Endodermal cell (in vitro differentiated cells): ENCODE data around the gene ZBTB17. TPM values are rescaled to one million over a fixed set of nuclear protein-coding genes. Genes with fewer than 3 reads are reported as not detected.

ENCODE experiments used
- DNase-seq: peaks from one replicate; pipeline ENCODE4 v3.0.0-alpha.2; 2017
- H3K27ac ChIP-seq: 2 replicates; pipeline ENCODE4 v1.5.1; 2013; ENCODE audit warnings: mild to moderate bottlenecking, low read depth, low read length, moderate library complexity
- H3K27me3 ChIP-seq: 2 replicates; pipeline ENCODE4 v1.6.1; 2013; ENCODE audit warnings: mild to moderate bottlenecking, low read length, moderate library complexity; ENCODE audit not compliant: insufficient read depth, control insufficient read depth, poor library complexity, severe bottlenecking
- H3K36me3 ChIP-seq: 2 replicates; pipeline ENCODE4 v1.7.0; 2013; ENCODE audit warnings: mild to moderate bottlenecking, low read length, moderate library complexity; ENCODE audit not compliant: control insufficient read depth, insufficient read depth
- H3K4me1 ChIP-seq: one replicate; pipeline ENCODE4 v1.7.0; 2013; ENCODE audit warnings: low read length; ENCODE audit not compliant: control insufficient read depth, insufficient read depth
- H3K4me3 ChIP-seq: 2 replicates; pipeline ENCODE4 v1.5.1; 2013; ENCODE audit warnings: mild to moderate bottlenecking, low read length, moderate library complexity
- H3K9ac ChIP-seq: 2 replicates; pipeline ENCODE4 v1.6.1; 2013; ENCODE audit warnings: mild to moderate bottlenecking, low read length, moderate library complexity; ENCODE audit not compliant: poor library complexity, severe bottlenecking; ENCODE audit errors: extremely low read depth
- H3K9me3 ChIP-seq: 2 replicates; pipeline ENCODE4 v1.6.1; 2013; ENCODE audit warnings: mild to moderate bottlenecking, low read length, moderate library complexity; ENCODE audit not compliant: control insufficient read depth
- H3K27ac Mint-ChIP-seq: 2 replicates; pipeline ENCODE4 v1.8.0; 2020; ENCODE audit warnings: mixed read lengths
- H3K27me3 Mint-ChIP-seq: 2 replicates; pipeline ENCODE4 v1.8.0; 2021; ENCODE audit warnings: mild to moderate bottlenecking, mixed read lengths; ENCODE audit not compliant: insufficient read depth
- H3K36me3 Mint-ChIP-seq: 2 replicates; pipeline ENCODE4 v1.8.0; 2020; ENCODE audit warnings: low read depth, mixed read lengths
- H3K4me1 Mint-ChIP-seq: 2 replicates; pipeline ENCODE4 v1.8.0; 2020; ENCODE audit warnings: mixed read lengths
- H3K4me3 Mint-ChIP-seq: 2 replicates; pipeline ENCODE4 v1.8.0; 2020; ENCODE audit warnings: mild to moderate bottlenecking, moderate library complexity, mixed read lengths
- H3K9me3 Mint-ChIP-seq: 2 replicates; pipeline ENCODE4 v1.8.0; 2020; ENCODE audit warnings: mild to moderate bottlenecking, mixed read lengths
- CTCF ChIP-seq: fragments of 200-600 bp; sonication (generic); conservative IDR thresholded peaks from 2 replicates; pipeline ENCODE4 v1.5.0; 2021; ENCODE audit warnings: antibody characterized with exemption, mild to moderate bottlenecking
- WGBS, 2 experiments: methylation state at CpG; one replicate each; pipeline versions ENCODE4 v1.1.5 to v1.1.7; 2013; ENCODE audit warnings: missing lambda C conversion rate in 2 of 2, mixed read lengths in 1 of 2; ENCODE audit not compliant: insufficient coverage in 1 of 2, insufficient read length in 1 of 2; 5-methylcytosine and 5-hydroxymethylcytosine counted together
- total RNA-seq, 2 donors: library from RNA; stranded (reverse); fragmentation: NEBNext Ultra II Directional in 1 of 2; extraction: Animal tissue kit (Norgen Biotek cat#: 25700) in 1 of 2; gene quantifications; 2 replicates in 1 of 2; 3 replicates in 1 of 2; pipeline ENCODE4 v1.2.1, GENCODE V29; 2021

The ZBTB17 gene
- total RNA-seq, 2 donors from 2014 or later: 28.0 to 31.7 TPM

- Mint-ChIP-seq H3K36me3 (no peaks in the 10 kb centered on the region), H3K4me1 (peaks cover 18% of the 10 kb centered on the region), H3K9me3 (no peaks in the 10 kb centered on the region), H3K27ac (peak overlapping the region; percentile 84), H3K27me3 (no peaks in the 10 kb centered on the region), H3K4me3 (peak overlapping the region; percentile 40)
- peak overlapping the region; percentile 38 for H3K9ac ChIP-seq
- no peaks in the 10 kb centered on the region for H3K9me3 ChIP-seq
- 32 to 83% methylated on average over 8 to 27 of the region's 28 CpGs for WGBS, 2 experiments
- H3K27ac ChIP-seq: no peak overlapping the region
- peak; percentile 94 for DNase-seq
- no peak for TF ChIP-seq CTCF
- peaks cover 5% of the 10 kb centered on the region for H3K4me1 ChIP-seq
- H3K36me3 ChIP-seq: no peaks in the 10 kb centered on the region
- H3K4me3 ChIP-seq: peak overlapping the region; percentile 56
- no peaks in the 10 kb centered on the region for H3K27me3 ChIP-seq
These were observed 37.5 kb upstream of the ZBTB17 start for GRCh38 chr1:16013220-16013907.

GRCh38 chr1:16012590-16013219 lies 36.8 kb upstream of the ZBTB17 start:
- H3K36me3 ChIP-seq: no peaks in the 10 kb centered on the region
- peak; percentile 93 for DNase-seq
- peaks cover under 1% of the 10 kb centered on the region for H3K4me1 ChIP-seq
- 11 to 13% methylated on average over 8 to 36 of the region's 36 CpGs for WGBS, 2 experiments
- H3K4me3 ChIP-seq: peak overlapping the region; percentile 56
- H3K36me3 Mint-ChIP-seq: no peaks in the 10 kb centered on the region
- H3K4me1 Mint-ChIP-seq: peaks cover 14% of the 10 kb centered on the region
- TF ChIP-seq CTCF: peak; percentile 22
- H3K4me3 Mint-ChIP-seq: peak overlapping the region; percentile 40
- no peaks in the 10 kb centered on the region for H3K27me3 Mint-ChIP-seq
- H3K27ac Mint-ChIP-seq: peak overlapping the region; percentile 48
- no peaks in the 10 kb centered on the region for H3K9me3 Mint-ChIP-seq
- H3K9me3 ChIP-seq: no peaks in the 10 kb centered on the region
- H3K27ac ChIP-seq: no peak overlapping the region
- peak overlapping the region; percentile 38 for H3K9ac ChIP-seq
- H3K27me3 ChIP-seq: no peaks in the 10 kb centered on the region

GRCh38 chr1:16011936-16012589 lies 36.2 kb upstream of the ZBTB17 start:
- no peak overlapping the region for H3K27ac ChIP-seq
- no peaks in the 10 kb centered on the region for H3K27me3 ChIP-seq

More at GRCh38 chr1:16011936-16012589, 36.2 kb upstream of the ZBTB17 start:
- Histone ChIP-seq H3K4me3 (no peak overlapping the region), H3K36me3 (no peaks in the 10 kb centered on the region), H3K9me3 (no peaks in the 10 kb centered on the region), H3K4me1 (no peaks in the 10 kb centered on the region), H3K9ac (no peak overlapping the region)
- no peaks in the 10 kb centered on the region for H3K9me3 Mint-ChIP-seq
- peak overlapping the region; percentile 48 for H3K27ac Mint-ChIP-seq
- TF ChIP-seq CTCF: no peak
- H3K36me3 Mint-ChIP-seq: no peaks in the 10 kb centered on the region
- peaks cover 10% of the 10 kb centered on the region for H3K4me1 Mint-ChIP-seq
- no peaks in the 10 kb centered on the region for H3K27me3 Mint-ChIP-seq
- no peak for DNase-seq
- WGBS, 2 experiments: 93 to 97% methylated on average over 10 to 11 of the region's 11 CpGs
- H3K4me3 Mint-ChIP-seq: peak overlapping the region; percentile 40
